Islet of Langerhans (tissue), 1 donor: ENCODE measurements around the gene ACYP1.

Experiments used
- FAIRE-seq: peaks from one replicate; lab custom pipeline; 2011; peaks lifted over from hg19 to GRCh38; lab: Jason Lieb, UNC

ACYP1 gene

GRCh38 chr14:75063491-75064204, at the start of gene ACYP1:
Gene ACYP1, minus strand, starts transcription at chr14:75064024. Its CDS starts 471 bp downstream, at chr14:75063553.
- FAIRE-seq = no peak

GRCh38 chr14:75109877-75110276, 46.1 kb upstream of the ACYP1 start:
- FAIRE-seq = no peak

- no peak for FAIRE-seq
Observed at GRCh38 chr14:75107186-75107585, 43.4 kb upstream of the ACYP1 start.

GRCh38 chr14:75101491-75101890, 37.7 kb upstream of the ACYP1 start:
- FAIRE-seq = no peak

GRCh38 chr14:75098682-75099081, 34.9 kb upstream of the ACYP1 start:
- FAIRE-seq = no peak

GRCh38 chr14:75098212-75098611, 34.4 kb upstream of the ACYP1 start:
- no peak for FAIRE-seq

GRCh38 chr14:75096959-75097358, 33.1 kb upstream of the ACYP1 start:
- FAIRE-seq = no peak

- FAIRE-seq = no peak
Observed at GRCh38 chr14:75095690-75096089, 31.9 kb upstream of the ACYP1 start.

- no peak for FAIRE-seq
Observed at GRCh38 chr14:75094896-75095295, 31.1 kb upstream of the ACYP1 start.

GRCh38 chr14:75092698-75093097, 28.9 kb upstream of the ACYP1 start:
- peak; percentile 24 for FAIRE-seq

GRCh38 chr14:75091251-75091650, 27.4 kb upstream of the ACYP1 start:
- no peak for FAIRE-seq

GRCh38 chr14:75090353-75090752, 26.5 kb upstream of the ACYP1 start:
- FAIRE-seq = no peak

GRCh38 chr14:75088566-75089373, 24.9 kb upstream of the ACYP1 start:
- peak; percentile 72 for FAIRE-seq

GRCh38 chr14:75088153-75088552, 24.3 kb upstream of the ACYP1 start:
- no peak for FAIRE-seq

GRCh38 chr14:75084513-75084912, 20.7 kb upstream of the ACYP1 start:
- FAIRE-seq = no peak

GRCh38 chr14:75083271-75083670, 19.4 kb upstream of the ACYP1 start:
- no peak for FAIRE-seq

- no peak for FAIRE-seq
Observed at GRCh38 chr14:75081660-75082229, 17.9 kb upstream of the ACYP1 start.

GRCh38 chr14:75079521-75079920, 15.7 kb upstream of the ACYP1 start:
- no peak for FAIRE-seq

GRCh38 chr14:75077794-75078193, 14.0 kb upstream of the ACYP1 start:
- FAIRE-seq = no peak

- no peak for FAIRE-seq
Observed at GRCh38 chr14:75070383-75070782, 6.6 kb upstream of the ACYP1 start.

GRCh38 chr14:75069811-75070145, 6.0 kb upstream of the ACYP1 start:
- no peak for FAIRE-seq

- FAIRE-seq = peak; percentile 13
Observed at GRCh38 chr14:75069121-75069810, 5.4 kb upstream of the ACYP1 start, which contains the start of gene ZC2HC1C. Gene ZC2HC1C, plus strand, starts transcription at chr14:75069641. Its CDS starts 933 bp downstream, at chr14:75070574.
